Esophagus squamous epithelium (tissue), 5 donors: ENCODE data around the gene CSNK1G2. TPM values are rescaled to one million over a fixed set of nuclear protein-coding genes. Genes with fewer than 3 reads are reported as not detected.

Experiments
- DNase-seq: peaks from one replicate; lab custom pipeline; 2025; lab: John Stamatoyannopoulos, UW
- H3K27ac ChIP-seq, 4 donors: fragments of 200-600 bp; sonication (generic); one replicate each; pipeline ENCODE4 v1.5.1; 2016 to 2019; ENCODE audit warnings: mild to moderate bottlenecking in 1 of 4
- H3K27me3 ChIP-seq, 4 donors: fragments of 200-600 bp; sonication (generic); 1 replicate in 3 of 4; 2 replicates in 1 of 4; pipeline versions ENCODE4 v1.5.1 to v1.6.0; 2017 to 2021; ENCODE audit warnings: antibody characterized with exemption in 1 of 4
- H3K36me3 ChIP-seq, 3 donors: fragments of 200-600 bp; sonication (generic); one replicate each; pipeline ENCODE4 v1.5.1; 2016 to 2019
- H3K4me1 ChIP-seq, 3 donors: fragments of 200-600 bp; sonication (generic); one replicate each; pipeline ENCODE4 v1.5.1; 2017 to 2019
- H3K4me3 ChIP-seq, 4 donors: fragments of 200-600 bp; sonication (generic); 1 replicate in 3 of 4; 2 replicates in 1 of 4; pipeline ENCODE4 v1.5.1; 2016 to 2019; ENCODE audit warnings: mild to moderate bottlenecking in 2 of 4, moderate library complexity in 1 of 4
- H3K9me3 ChIP-seq, 3 donors: fragments of 200-600 bp; sonication (generic); one replicate each; pipeline ENCODE4 v1.5.1; 2016 to 2019
- CTCF ChIP-seq, 6 experiments: fragments of 450-650 bp in 4 of 6; fragments of 200-600 bp in 2 of 6; sonication (generic) in 2 of 6; IDR thresholded peaks; one replicate each; pipeline ENCODE4 v1.5.1; 2016 to 2019; ENCODE audit warnings: antibody characterized with exemption in 6 of 6, mild to moderate bottlenecking in 4 of 6, moderate library complexity in 4 of 6
- POLR2A ChIP-seq, 4 donors: fragments of 450-650 bp; IDR thresholded peaks; one replicate each; pipeline ENCODE4 v1.6.1; 2017; ENCODE audit warnings: antibody characterized with exemption in 4 of 4, mild to moderate bottlenecking in 4 of 4, moderate library complexity in 3 of 4
- WGBS, 2 donors: methylation state at CpG; one replicate each; pipeline ENCODE4 v1.1.5; 2018; 5-methylcytosine and 5-hydroxymethylcytosine counted together
- intact Hi-C: fragments of 100-400 bp; cut with DNase I; formaldehyde crosslinking; loops from one replicate; pipeline ENCODE4 v1.15.0; 2022
- total RNA-seq, 4 donors: library from RNA; depleted of rRNA; stranded (reverse); fragments of >200 nt; gene quantifications; one replicate each; pipeline ENCODE4 v1.1.0, GENCODE V29; 2016
- donor health status: DM: yes; HTN: yes; CAD: no.

The CSNK1G2 gene
- total RNA-seq, 4 donors from 2014 or later, result 40.4 to 68.9 (median 60.3) TPM

GRCh38 chr19:1942078-1942933, 1.3 kb downstream of the CSNK1G2 start:
- peak; percentile 37 for DNase-seq
- Histone ChIP-seq H3K36me3 (no peaks in the 10 kb centered on the region), H3K27me3 (no peaks in the 10 kb centered on the region), H3K4me1 (peaks cover 26 to 57% (median 35%) of the 10 kb centered on the region in 3 donors), H3K9me3 (no peaks in the 10 kb centered on the region), H3K4me3 (peak overlapping the region; percentile 53 to 92 (median 82)), H3K27ac (peak overlapping the region; percentile 98 to 100 (median 99))
- intact Hi-C loops, result no loop called here
- WGBS, 2 donors, result 0% methylated on average over 4 to 13 of the region's 40 CpGs
- TF ChIP-seq POLR2A (IDR thresholded peaks at IDR 0.05) (peak in 1 of 4 donors; percentile 43), CTCF (IDR thresholded peaks at IDR 0.05) (no peak)

- H3K4me3 ChIP-seq, result peak overlapping the region in 3 of 4 donors; percentile 81 to 92 (median 82)
- H3K27ac ChIP-seq, result peak overlapping the region; percentile 98 to 100 (median 99)
- H3K27me3 ChIP-seq, result no peaks in the 10 kb centered on the region
- H3K36me3 ChIP-seq, result no peaks in the 10 kb centered on the region
- TF ChIP-seq POLR2A (IDR thresholded peaks at IDR 0.05), result no peak
- TF ChIP-seq CTCF (IDR thresholded peaks at IDR 0.05), result no peak
- peaks cover 26 to 64% (median 35%) of the 10 kb centered on the region in 3 donors for H3K4me1 ChIP-seq
- no peaks in the 10 kb centered on the region for H3K9me3 ChIP-seq
- intact Hi-C loops, result no loop called here
- no peak for DNase-seq
- WGBS, 2 donors, result 14 to 49% methylated on average over 6 to 13 of the region's 21 CpGs
These were observed 2.1 kb downstream of the CSNK1G2 start for GRCh38 chr19:1942934-1943555.

GRCh38 chr19:1943661-1944087, 2.7 kb downstream of the CSNK1G2 start:
- Histone ChIP-seq H3K27ac (peak overlapping the region in 2 of 4 donors; percentile 100), H3K4me3 (peak overlapping the region in 1 of 4 donors; percentile 92), H3K4me1 (peaks cover 26 to 65% (median 35%) of the 10 kb centered on the region in 3 donors), H3K36me3 (no peaks in the 10 kb centered on the region), H3K9me3 (no peaks in the 10 kb centered on the region), H3K27me3 (no peaks in the 10 kb centered on the region)
- no peak for TF ChIP-seq CTCF (IDR thresholded peaks at IDR 0.05)
- TF ChIP-seq POLR2A (IDR thresholded peaks at IDR 0.05), result no peak
- intact Hi-C loops, result no loop called here
- WGBS, 2 donors, result 82% methylated on average over 5 of the region's 22 CpGs; no CpG with 5 or more reads in 1 of the 2 donors
- DNase-seq, result no peak

GRCh38 chr19:1944088-1944915, 3.3 kb downstream of the CSNK1G2 start:
- Histone ChIP-seq H3K27ac (peak overlapping the region in 1 of 4 donors; percentile 5), H3K36me3 (peaks cover 0 to 3% (median 0%) of the 10 kb centered on the region in 3 donors), H3K27me3 (no peaks in the 10 kb centered on the region), H3K9me3 (no peaks in the 10 kb centered on the region), H3K4me3 (no peak overlapping the region), H3K4me1 (peaks cover 26 to 65% (median 35%) of the 10 kb centered on the region in 3 donors)
- no peak for DNase-seq
- WGBS, 2 donors, result 50% methylated on average over 2 of the region's 42 CpGs; no CpG with 5 or more reads in 1 of the 2 donors
- no peak for TF ChIP-seq POLR2A (IDR thresholded peaks at IDR 0.05)
- TF ChIP-seq CTCF (IDR thresholded peaks at IDR 0.05), result no peak
- intact Hi-C loops, result no loop called here
